ENCODE measurements around the gene ERBB2. TPM values are rescaled to one million over a fixed set of nuclear protein-coding genes. Genes with fewer than 3 reads are reported as not detected.

Gene ERBB2
- total and polyA plus RNA-seq, 2 of the 13 experiments (the other 11 are each of a cell fraction or from before 2014, with no cell fraction given) = 57.7 to 64.1 TPM

- TF ChIP-seq PAXIP1 (CRISPR knock-in tag; conservative IDR thresholded peaks at IDR 0.05) (peak; percentile 82), HDAC1 (CRISPR knock-in tag; IDR thresholded peaks at IDR 0.05) (peak; percentile 85), ZBTB43 (CRISPR knock-in tag; conservative IDR thresholded peaks at IDR 0.05) (no peak), PITX1 (CRISPR knock-in tag; IDR thresholded peaks at IDR 0.05) (peak; percentile 91), SUZ12 (IDR thresholded peaks at IDR 0.05; ENCODE audit: low read depth, low read length) (no peak), ZBTB46 (CRISPR knock-in tag; IDR thresholded peaks at IDR 0.05; ENCODE audit: borderline replicate concordance) (no peak), FOXA3 (CRISPR knock-in tag; IDR thresholded peaks at IDR 0.05) (peak; percentile 86), ZFX (CRISPR knock-in tag; IDR thresholded peaks at IDR 0.05; ENCODE audit: low read depth) (no peak), NR2F2 (IDR thresholded peaks at IDR 0.05; ENCODE audit: borderline replicate concordance, low read depth) (peak; percentile 92), ZKSCAN5 (CRISPR knock-in tag; IDR thresholded peaks at IDR 0.05) (no peak), HNRNPLL (IDR thresholded peaks at IDR 0.05; ENCODE audit: low read depth, low read length, poor library complexity, severe bottlenecking) (no peak), KDM5A (IDR thresholded peaks at IDR 0.05; ENCODE audit: borderline replicate concordance, low read length) (no peak), PCBP2 (optimal IDR thresholded peaks at IDR 0.05; ENCODE audit: low read depth, low read length, poor library complexity, severe bottlenecking) (no peak), ARID3A (IDR thresholded peaks at IDR 0.05; ENCODE audit: low read depth, low read length) (no peak), ZSCAN30 (CRISPR knock-in tag; IDR thresholded peaks at IDR 0.05) (no peak)
- TF ChIP-seq, protein P1, sequence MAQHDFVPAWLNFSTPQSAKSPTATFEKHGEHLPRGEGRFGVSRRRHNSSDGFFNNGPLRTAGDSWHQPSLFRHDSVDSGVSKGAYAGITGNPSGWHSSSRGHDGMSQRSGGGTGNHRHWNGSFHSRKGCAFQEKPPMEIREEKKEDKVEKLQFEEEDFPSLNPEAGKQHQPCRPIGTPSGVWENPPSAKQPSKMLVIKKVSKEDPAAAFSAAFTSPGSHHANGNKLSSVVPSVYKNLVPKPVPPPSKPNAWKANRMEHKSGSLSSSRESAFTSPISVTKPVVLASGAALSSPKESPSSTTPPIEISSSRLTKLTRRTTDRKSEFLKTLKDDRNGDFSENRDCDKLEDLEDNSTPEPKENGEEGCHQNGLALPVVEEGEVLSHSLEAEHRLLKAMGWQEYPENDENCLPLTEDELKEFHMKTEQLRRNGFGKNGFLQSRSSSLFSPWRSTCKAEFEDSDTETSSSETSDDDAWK (CRISPR knock-in tag; IDR thresholded peaks at IDR 0.05) = no peak
- TF ChIP-seq, protein P2, sequence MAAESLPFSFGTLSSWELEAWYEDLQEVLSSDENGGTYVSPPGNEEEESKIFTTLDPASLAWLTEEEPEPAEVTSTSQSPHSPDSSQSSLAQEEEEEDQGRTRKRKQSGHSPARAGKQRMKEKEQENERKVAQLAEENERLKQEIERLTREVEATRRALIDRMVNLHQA (CRISPR knock-in tag; IDR thresholded peaks at IDR 0.05) = no peak
Measured at GRCh38 chr17:39736319-39737165, 36.7 kb downstream of the ERBB2 start (continued).
